Measurements from ENCODE around the gene EIF4E2.

EIF4E2 gene, protein sequence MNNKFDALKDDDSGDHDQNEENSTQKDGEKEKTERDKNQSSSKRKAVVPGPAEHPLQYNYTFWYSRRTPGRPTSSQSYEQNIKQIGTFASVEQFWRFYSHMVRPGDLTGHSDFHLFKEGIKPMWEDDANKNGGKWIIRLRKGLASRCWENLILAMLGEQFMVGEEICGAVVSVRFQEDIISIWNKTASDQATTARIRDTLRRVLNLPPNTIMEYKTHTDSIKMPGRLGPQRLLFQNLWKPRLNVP

DNA sequence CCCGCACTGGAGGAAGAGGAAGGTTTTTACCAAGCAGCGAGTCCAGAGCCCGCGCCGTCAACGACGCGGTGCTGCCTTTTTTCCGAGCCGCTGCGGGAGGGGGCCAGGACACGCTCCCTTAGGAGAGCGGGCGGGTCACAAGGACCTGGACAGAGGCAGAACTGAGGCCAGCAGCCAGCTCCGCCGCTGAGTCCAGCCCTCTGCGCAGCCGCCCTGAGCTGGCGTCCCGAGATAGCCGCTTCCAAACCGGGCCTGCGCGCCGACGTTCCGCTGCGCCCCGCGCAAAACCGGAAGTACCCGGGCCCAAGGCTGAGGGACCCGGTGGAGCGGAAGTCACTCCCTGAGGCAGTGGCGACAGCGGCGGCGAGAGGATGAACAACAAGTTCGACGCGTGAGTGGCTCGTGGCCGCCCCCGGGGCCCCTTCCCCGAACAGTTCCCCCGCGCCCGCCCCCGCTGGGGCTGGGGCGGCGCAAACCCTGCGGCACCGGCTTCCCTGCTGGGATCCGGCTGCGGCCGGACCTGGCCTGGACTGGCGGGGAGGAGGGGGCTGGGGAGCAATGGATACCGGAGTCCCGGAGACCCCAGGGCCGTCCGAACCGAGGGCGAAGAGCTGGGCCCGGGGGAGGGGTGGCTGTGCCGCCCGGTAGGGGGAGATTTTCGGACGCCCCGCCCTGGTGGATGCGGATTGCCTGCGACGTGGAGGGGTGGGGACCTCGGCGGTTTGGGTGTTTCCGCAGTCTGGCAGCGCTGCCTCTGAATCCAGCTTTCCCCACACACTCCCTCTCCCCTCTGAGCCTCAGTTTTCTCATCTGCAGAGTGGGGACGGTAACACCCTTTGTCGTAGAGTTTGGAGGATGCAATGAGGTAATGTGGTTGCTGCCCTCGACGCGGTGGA is at the start of gene EIF4E2, which contains the start of gene TIGD1:
Gene EIF4E2 (plus strand): TSS at position 336 of the 896 bp plus-strand sequence. CDS start 36 bp downstream, at position 372.
Gene TIGD1 (minus strand): TSS at position 204 of the 896 bp plus-strand sequence. CDS start 675 bp downstream, outside the sequence.
- DNase-seq (ENCODE audit: low read depth in 2 of 2), result peak; percentile 88

DNA sequence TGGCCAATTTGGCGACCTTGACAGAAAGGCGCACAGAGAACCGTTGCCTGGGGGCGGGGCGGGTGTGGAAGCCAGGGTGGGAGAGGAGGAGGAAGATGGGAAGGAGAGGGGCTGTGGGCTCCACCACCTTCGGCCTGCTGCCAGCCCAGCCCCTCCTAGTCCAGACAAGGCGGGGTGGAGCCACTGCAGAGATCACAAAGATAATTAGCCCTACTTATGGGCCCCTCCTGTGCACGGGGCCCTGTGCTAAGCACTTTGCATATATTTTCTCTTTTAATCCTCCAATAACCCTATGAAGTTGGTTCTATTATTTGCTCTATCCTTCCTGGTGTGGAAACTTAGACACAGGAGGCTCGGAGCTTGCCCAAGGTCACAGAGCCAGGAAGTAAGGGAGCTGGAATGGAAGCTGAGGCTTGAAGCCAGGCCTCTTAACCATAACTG is 49.1 kb upstream of the EIF4E2 start:
- DNase-seq (ENCODE audit: low read depth in 2 of 2), result no peak

- no peak for DNase-seq (ENCODE audit: low read depth in 2 of 2)
Observed at GRCh38 chr2:232501794-232502390, 48.6 kb upstream of the EIF4E2 start.

GRCh38 chr2:232502511-232502910 is 48.0 kb upstream of the EIF4E2 start:
- DNase-seq (ENCODE audit: low read depth in 2 of 2), result no peak

GRCh38 chr2:232502911-232503808 is 47.3 kb upstream of the EIF4E2 start:
- peak; percentile 29 to 36 for DNase-seq (ENCODE audit: low read depth in 2 of 2)

DNA sequence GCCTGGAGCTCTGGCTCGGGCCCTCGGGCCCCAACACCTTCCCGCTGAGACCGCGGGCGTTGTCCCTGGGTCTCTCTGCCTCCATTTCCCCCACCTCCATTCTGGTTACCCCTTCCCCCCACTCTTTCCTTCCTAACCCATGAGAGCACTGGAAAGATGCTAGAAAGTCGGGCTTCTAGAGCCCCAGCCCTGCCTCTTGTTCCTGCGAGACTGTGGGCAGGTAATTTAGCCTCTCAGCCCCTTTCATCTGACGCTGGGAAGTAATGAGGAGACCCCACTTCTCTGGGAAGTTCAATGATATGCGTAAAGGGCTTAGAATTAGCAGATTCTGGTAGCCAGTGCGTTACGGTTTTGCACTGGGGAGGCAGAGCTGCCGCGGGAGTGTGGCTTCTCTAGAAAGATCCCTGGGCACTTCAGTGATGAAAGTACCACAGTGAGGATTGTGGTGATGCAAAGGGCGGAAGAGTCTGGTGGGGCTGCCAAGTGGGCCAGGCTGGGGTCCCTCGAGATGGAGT is 46.6 kb upstream of the EIF4E2 start:
- no peak for DNase-seq (ENCODE audit: low read depth in 2 of 2)

DNA sequence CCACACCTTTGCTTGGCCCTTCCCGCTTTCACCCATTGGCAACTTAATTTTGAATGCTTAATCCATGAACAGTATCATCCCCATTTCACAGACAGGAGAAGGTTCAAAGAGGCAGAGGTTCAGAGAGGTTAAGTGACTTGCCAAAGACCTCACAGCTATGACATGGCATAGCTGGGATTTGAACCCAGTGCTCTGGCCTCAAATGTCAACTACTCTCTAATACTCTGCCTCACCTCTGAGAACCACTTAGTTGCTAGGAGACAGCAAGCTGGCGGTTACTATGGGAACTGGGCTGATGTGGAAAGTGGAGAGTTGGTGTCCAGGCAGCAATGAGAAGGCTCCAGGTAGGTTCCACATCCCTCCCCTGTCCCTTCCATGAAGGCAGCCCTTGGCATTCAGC is 46.1 kb upstream of the EIF4E2 start:
- no peak for DNase-seq (ENCODE audit: low read depth in 2 of 2)

DNA sequence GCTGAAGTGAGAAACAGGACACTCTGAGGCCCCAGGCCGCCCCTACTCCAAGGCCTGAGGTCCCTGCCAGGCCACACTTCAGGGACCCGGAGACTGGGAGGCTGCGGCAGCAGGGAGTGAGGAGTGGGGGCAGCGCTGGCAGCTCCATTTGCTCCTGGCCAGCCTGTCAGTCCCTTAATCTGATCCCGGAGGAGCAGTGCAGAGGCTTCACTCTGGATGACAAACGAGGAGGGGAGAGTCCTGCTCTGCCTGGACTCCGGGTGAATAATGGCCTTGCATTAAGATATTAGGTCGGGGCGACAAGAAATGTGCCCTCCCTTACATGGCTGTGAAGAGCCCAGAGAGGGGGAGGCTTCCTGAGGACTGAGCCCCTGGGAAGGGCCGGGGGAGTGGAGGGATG is 44.6 kb upstream of the EIF4E2 start:
- DNase-seq (ENCODE audit: low read depth in 2 of 2), result no peak

DNA sequence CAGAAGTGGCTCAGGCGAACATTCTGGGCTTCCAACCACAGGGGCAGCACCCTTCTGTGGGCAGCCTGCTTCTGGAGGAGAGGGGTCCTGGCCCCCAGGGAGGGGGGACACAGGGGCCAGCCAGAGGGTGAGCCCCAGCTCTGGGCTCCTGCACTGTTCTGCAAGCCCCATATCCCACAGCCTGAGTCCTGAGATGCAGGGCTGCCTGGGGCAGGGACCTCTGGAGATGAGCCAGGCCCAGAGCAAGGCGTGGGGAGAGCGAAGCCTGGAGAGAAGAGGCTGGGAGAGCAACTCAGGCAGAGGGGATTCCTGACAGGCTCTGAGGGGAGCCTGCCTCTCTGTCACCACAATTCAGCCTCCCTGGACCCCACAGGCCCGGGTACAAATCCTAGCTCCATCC is 43.8 kb upstream of the EIF4E2 start:
- no peak for DNase-seq (ENCODE audit: low read depth in 2 of 2)

DNA sequence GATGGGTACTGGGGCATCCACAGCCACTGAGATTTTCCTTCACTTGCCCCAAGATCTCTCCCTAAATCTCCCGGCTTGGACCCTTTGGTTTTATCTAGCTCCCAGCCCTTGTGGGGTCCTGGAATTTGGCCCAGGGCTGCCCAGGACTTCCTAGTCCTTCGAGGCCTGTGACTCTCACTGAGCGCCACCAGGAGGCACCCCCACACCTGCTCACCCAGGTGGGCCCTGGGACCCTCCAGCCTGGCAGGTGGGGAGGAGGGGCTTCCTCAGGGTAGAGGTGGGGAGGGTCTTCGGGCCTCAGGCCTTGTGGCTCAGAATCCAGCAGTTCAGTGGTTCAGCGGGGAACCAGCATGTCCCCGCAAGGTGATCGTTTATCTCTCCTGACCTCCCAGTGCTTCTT is 42.2 kb upstream of the EIF4E2 start:
- no peak for DNase-seq (ENCODE audit: low read depth in 2 of 2)

DNA sequence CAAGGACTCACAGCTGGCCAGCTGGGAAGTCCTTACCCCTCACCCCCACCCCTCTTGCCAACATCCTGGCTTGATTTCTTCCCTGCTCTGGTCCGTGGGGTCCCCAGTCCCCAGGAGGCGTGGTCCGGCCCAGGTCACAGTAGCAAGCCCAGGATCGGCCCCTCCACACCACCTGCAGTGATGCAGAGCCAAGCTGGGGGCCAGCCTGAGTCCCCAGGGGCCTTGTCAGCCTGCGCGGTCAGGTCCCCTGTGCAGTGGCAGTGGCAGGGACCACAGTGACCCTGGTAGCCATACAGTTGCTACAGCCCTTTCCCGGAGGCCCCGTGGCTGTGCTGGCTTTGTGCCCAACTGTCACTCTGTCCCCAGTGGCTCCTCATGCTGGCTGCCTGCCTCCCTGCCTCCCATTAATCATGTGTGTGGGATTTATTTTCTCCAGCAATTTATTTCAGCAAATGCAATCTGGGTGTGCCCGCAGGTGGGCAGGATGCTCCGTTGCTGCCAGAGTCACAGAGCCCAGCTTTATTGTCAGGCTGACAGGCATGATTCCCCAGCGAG is 39.1 kb upstream of the EIF4E2 start:
- DNase-seq (ENCODE audit: low read depth in 2 of 2), result no peak

DNA sequence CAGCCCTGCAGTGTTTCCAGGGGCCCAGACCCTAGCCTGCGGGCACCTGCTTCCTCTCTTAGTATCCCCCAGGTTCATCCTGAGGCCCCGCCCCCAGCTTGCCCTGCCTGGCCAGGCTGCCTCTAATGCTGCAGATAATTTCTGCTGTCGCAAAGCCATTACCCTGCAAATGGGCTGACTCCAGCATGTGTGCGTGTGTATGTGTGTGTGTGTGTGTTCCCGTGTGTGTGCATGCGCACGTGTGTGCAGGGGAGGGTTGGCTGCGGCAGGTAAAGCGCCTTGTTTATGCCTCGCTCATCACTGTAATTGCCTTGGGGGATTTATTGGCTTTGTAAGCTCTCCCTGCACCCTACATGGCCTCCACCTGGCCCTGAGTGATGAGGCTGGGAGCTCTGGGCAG is 37.9 kb upstream of the EIF4E2 start:
- DNase-seq (ENCODE audit: low read depth in 2 of 2), result no peak

GRCh38 chr2:232513353-232513752 is 37.1 kb upstream of the EIF4E2 start:
- no peak for DNase-seq (ENCODE audit: low read depth in 2 of 2)

DNA sequence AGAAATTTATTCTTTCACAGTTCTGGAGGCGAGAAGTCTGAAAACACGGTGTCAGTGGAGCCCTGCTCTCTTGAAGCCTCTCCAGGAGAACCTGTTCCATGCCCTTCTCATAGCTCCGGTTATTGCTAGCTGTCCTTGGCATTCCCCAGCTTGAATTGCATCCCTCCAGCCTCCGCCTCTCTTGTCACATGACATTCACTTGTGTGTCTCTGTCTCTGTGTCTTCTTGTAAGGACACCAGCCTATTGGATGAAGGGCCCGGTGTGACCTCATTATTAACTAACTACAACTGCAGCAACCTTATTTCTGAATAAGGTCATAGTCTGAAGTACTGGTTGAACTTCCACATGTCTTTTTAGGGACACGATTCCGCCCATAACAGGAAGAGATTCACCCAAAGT is 34.9 kb upstream of the EIF4E2 start:
- no peak for DNase-seq (ENCODE audit: low read depth in 2 of 2)

DNA sequence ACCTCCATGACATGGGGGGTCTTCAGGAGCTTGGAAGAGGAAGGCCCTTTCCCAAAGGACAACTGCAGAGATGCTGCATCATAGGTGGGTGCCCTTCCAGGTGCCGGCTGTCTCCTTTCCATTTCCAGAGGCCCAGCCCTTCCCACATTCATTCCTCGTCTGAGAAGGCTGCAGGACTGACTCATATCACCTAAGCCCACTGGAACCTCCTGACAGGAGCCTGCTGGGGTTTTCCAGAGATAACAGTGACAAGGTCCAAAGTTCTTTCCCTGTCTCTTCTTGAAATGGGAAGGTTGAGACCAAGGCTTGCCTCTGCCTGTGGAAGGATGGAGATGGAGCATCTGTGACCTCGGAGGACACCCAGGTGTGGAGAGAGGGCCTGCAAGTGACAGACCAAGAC is 33.9 kb upstream of the EIF4E2 start:
- DNase-seq (ENCODE audit: low read depth in 2 of 2), result no peak

DNA sequence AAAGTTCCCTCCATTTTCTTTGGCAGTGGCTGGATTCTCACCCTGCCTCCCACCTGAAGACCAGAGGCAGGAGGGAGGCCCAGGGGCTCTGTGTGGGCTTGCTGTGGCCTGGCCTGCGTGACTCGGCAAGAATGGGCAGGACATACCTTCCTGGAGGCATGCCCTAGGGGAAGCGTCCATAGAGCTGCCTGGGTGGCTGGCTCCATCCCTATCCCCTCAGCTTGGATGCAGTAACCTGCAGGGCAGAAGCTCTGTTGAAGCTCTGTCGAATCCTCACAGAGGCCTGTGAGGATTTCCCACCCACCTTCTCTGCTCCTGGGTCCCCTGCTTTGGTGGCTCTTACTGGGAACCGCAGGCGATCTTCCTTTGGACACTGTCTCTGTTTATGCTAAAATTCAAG is 31.6 kb upstream of the EIF4E2 start:
- no peak for DNase-seq (ENCODE audit: low read depth in 2 of 2)

GRCh38 chr2:232519581-232520438 is 30.7 kb upstream of the EIF4E2 start, which contains the start of gene PRSS56:
PRSS56 (plus strand) TSS chr2:232520388; CDS start chr2:232520599, 211 bp downstream.
- no peak for DNase-seq (ENCODE audit: low read depth in 2 of 2)

GRCh38 chr2:232520489-232520888 is 30.0 kb upstream of the EIF4E2 start:
- DNase-seq (ENCODE audit: low read depth in 2 of 2), result no peak

DNA sequence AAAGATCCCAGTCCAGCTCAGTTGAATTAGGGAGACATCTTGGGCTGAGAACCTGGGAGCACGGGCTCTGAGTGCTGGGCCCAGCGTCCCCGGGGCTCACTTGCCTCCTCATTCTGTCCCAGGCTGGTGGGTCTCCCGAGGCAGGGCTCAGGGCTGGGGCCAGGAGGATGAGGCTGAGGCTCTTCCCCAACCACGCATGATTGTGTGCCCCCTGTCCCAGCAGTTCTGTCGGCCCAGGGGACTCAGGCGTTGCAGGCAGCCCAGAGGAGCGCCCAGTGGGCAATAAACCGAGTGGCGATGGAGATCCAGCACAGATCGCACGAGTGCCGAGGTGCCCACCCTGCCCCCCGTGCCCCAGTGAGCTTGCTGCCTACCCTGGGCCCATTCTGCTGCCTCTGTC is 29.4 kb upstream of the EIF4E2 start:
- DNase-seq (ENCODE audit: low read depth in 2 of 2), result no peak

Measured in stimulated activated CD4-positive, alpha-beta T cell treated with anti-CD3 and anti-CD28 coated beads, Interleukin-1b, Interleukin-23, amount 100 ng/mL, for 4 hours (primary cell).